RWPE2 (cell line): ENCODE data around the gene TCEA2.

Experiments
- ATAC-seq: fragments of 200-7000 bp; cut with Tn5 transposase; 3 replicates; pipeline ENCODE4 v1.9.1; 2021; ENCODE audit warnings: low read depth
- DNase-seq: peaks from one replicate; pipeline ENCODE4 v3.0.0-alpha.2; 2020; ENCODE audit warnings: low spot score
- H3K27ac ChIP-seq: fragments of 450-650 bp; 2 replicates; pipeline ENCODE4 v1.5.1; 2017; ENCODE audit warnings: mild to moderate bottlenecking; ENCODE audit not compliant: poor library complexity, severe bottlenecking
- H3K27me3 ChIP-seq: fragments of 250-450 bp; sonication (Bioruptor Pico); 2 replicates; pipeline ENCODE4 v1.5.1; 2021; ENCODE audit warnings: mild to moderate bottlenecking, moderate library complexity; ENCODE audit not compliant: insufficient read depth, poor library complexity, severe bottlenecking
- H3K36me3 ChIP-seq: fragments of 250-450 bp; sonication (Bioruptor Pico); 2 replicates; pipeline ENCODE4 v1.5.1; 2020; ENCODE audit warnings: low read depth, mild to moderate bottlenecking, moderate library complexity
- H3K4me1 ChIP-seq: fragments of 250-450 bp; sonication (Bioruptor Pico); 2 replicates; pipeline ENCODE4 v1.5.1; 2021; ENCODE audit warnings: mild to moderate bottlenecking, moderate library complexity; ENCODE audit not compliant: insufficient read depth, poor library complexity, severe bottlenecking
- H3K4me3 ChIP-seq: fragments of 250-450 bp; sonication (Bioruptor Pico); 2 replicates; pipeline ENCODE4 v1.5.1; 2021; ENCODE audit warnings: mild to moderate bottlenecking, moderate library complexity; ENCODE audit not compliant: severe bottlenecking
- H3K9me3 ChIP-seq: fragments of 250-450 bp; sonication (Bioruptor Pico); 2 replicates; pipeline ENCODE4 v1.5.1; 2021; ENCODE audit warnings: mild to moderate bottlenecking, moderate library complexity; ENCODE audit not compliant: severe bottlenecking
- TF ChIP-seq, protein P1 (sequence below): fragments of 450-650 bp; IDR thresholded peaks from one replicate; pipeline ENCODE4 v1.5.1; 2017; ENCODE audit warnings: mild to moderate bottlenecking, moderate library complexity; ENCODE audit not compliant: poor library complexity, severe bottlenecking

Gene TCEA2

DNA sequence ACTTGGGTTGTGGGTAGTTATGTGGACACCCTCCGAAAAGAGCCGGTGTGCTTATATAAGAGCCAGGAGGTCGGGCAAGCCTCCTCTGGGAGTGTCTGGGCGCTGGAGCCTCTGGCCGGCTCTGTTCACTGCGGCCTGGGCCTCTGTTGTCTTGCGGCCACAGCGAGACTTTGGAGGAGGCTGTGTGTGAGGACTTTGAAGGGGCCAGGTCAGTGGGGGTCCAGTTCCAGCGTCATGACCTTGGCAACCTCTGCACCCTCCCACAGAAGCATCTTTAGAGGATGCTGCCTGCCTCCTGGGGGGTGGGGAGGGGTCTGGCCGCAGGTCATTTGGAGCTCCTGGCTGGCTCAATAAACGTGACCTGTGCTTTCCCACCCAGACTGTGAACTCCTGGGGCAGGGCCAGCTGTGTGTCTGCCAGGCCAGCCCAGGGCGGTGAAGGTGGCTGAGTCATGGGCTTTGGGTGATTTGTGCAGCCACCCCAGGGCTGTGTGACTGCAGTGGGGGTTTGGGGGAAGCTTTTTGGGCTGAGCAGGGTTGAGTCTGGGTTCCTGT lies 1.2 kb downstream of the TCEA2 start:
- ATAC-seq (peak; percentile 37), DNase-seq (no peak)
- H3K4me3 ChIP-seq, result peak overlapping the region; percentile 92
- no peaks in the 10 kb centered on the region for H3K9me3 ChIP-seq
- H3K36me3 ChIP-seq, result no peaks in the 10 kb centered on the region
- TF ChIP-seq, protein P1, sequence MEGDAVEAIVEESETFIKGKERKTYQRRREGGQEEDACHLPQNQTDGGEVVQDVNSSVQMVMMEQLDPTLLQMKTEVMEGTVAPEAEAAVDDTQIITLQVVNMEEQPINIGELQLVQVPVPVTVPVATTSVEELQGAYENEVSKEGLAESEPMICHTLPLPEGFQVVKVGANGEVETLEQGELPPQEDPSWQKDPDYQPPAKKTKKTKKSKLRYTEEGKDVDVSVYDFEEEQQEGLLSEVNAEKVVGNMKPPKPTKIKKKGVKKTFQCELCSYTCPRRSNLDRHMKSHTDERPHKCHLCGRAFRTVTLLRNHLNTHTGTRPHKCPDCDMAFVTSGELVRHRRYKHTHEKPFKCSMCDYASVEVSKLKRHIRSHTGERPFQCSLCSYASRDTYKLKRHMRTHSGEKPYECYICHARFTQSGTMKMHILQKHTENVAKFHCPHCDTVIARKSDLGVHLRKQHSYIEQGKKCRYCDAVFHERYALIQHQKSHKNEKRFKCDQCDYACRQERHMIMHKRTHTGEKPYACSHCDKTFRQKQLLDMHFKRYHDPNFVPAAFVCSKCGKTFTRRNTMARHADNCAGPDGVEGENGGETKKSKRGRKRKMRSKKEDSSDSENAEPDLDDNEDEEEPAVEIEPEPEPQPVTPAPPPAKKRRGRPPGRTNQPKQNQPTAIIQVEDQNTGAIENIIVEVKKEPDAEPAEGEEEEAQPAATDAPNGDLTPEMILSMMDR, result no peak
- peak overlapping the region; percentile 62 for H3K27ac ChIP-seq
- H3K4me1 ChIP-seq, result peaks cover 30% of the 10 kb centered on the region
- no peaks in the 10 kb centered on the region for H3K27me3 ChIP-seq

GRCh38 chr20:64065062-64065973 lies 2.3 kb downstream of the TCEA2 start:
- DNase-seq (no peak), ATAC-seq (no peak)
- no peaks in the 10 kb centered on the region for H3K27me3 ChIP-seq
- no peaks in the 10 kb centered on the region for H3K36me3 ChIP-seq
- peak overlapping the region; percentile 62 for H3K27ac ChIP-seq
- TF ChIP-seq, protein P1, result no peak
- H3K9me3 ChIP-seq, result no peaks in the 10 kb centered on the region
- H3K4me3 ChIP-seq, result no peak overlapping the region
- peaks cover 30% of the 10 kb centered on the region for H3K4me1 ChIP-seq

- Histone ChIP-seq H3K27ac (peak overlapping the region; percentile 62), H3K36me3 (no peaks in the 10 kb centered on the region), H3K4me1 (peaks cover 30% of the 10 kb centered on the region), H3K4me3 (no peak overlapping the region), H3K9me3 (no peaks in the 10 kb centered on the region), H3K27me3 (no peaks in the 10 kb centered on the region)
- DNase-seq (no peak), ATAC-seq (peak; percentile 61)
- TF ChIP-seq, protein P1, result no peak
Measured at GRCh38 chr20:64065974-64066343, 3.0 kb downstream of the TCEA2 start.

DNA sequence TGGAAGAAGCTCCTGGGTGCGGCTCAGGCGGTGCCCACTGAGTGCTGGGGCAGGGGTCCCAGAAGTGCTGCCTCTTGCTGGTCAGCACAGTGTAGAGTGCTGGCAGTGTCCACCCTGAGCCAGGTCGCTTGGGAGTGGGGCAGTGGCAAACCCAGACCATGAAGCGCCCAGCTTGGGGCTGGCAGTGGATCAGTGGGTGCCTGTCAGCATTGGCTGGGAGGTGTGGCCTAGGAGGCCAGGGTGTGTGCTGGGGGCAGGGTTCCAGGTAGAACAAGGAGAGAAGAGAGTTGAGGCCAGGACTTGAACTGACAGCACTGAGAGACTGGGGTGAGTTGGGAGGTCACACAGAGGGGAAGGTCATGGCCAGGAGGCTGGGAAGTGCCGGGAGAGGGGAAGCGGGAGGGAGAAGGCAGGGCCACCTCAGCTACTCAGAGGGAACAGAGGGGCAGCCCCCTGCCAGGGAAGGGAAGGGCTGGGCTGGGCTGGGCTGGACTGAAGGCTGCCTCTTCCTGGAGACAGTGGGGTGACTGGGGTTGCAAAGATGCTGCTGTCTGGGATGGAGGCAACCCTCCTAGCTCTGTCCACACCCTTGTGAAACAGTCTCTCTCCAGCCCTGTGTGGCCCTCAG lies 4.1 kb downstream of the TCEA2 start:
- Histone ChIP-seq H3K27ac (peak overlapping the region; percentile 62), H3K4me3 (no peak overlapping the region), H3K27me3 (no peaks in the 10 kb centered on the region), H3K9me3 (no peaks in the 10 kb centered on the region), H3K4me1 (peaks cover 30% of the 10 kb centered on the region), H3K36me3 (no peaks in the 10 kb centered on the region)
- ATAC-seq (no peak), DNase-seq (no peak)
- TF ChIP-seq, protein P1, result no peak
